ENCODE results near the gene MDM2.

- no peak for TF ChIP-seq CTCF (IDR thresholded peaks at IDR 0.05)
- TF ChIP-seq POLR2A (IDR thresholded peaks at IDR 0.05), result no peak
- no peak for TF ChIP-seq POLR2AphosphoS5 (IDR thresholded peaks at IDR 0.05)
Observed at GRCh38 chr12:68784015-68784414, 24.0 kb upstream of the MDM2 start.
